ENCODE data around the gene VDR. TPM values are rescaled to one million over a fixed set of nuclear protein-coding genes. Genes with fewer than 3 reads are reported as not detected.

The VDR gene
- total and polyA plus RNA-seq, 10 donors: 0.70 to 10.5 (median 5.7) TPM

GRCh38 chr12:47909839-47910465 lies 5.2 kb upstream of the VDR start:
- Histone ChIP-seq H3K27ac (no peak overlapping the region), H3K4me3 (no peak overlapping the region), H3K4me1 (peaks cover 0 to 11% (median 8%) of the 10 kb centered on the region in 6 donors), H3K27me3 (replicated peaks in 1 of 7) (peaks cover 0 to 12% (median 0%) of the 10 kb centered on the region in 7 donors), H3K9me3 (peaks cover 0 to 4% (median 0%) of the 10 kb centered on the region in 8 donors), H3K36me3 (no peaks in the 10 kb centered on the region)
- intact Hi-C loops (cut with DNase I; ENCODE audit: low total_unique reads): no loop called here
- no peak for DNase-seq
- 73 to 98% (median 90%) methylated on average over 4 of the region's 4 CpGs for WGBS, 5 donors
- TF ChIP-seq POLR2A (IDR thresholded peaks at IDR 0.05): no peak
- no peak for TF ChIP-seq CTCF (IDR thresholded peaks at IDR 0.05 in 8 of 11, conservative IDR thresholded peaks at IDR 0.05 in 3 of 11)
- TF ChIP-seq POLR2AphosphoS5 (IDR thresholded peaks at IDR 0.05): no peak

DNA sequence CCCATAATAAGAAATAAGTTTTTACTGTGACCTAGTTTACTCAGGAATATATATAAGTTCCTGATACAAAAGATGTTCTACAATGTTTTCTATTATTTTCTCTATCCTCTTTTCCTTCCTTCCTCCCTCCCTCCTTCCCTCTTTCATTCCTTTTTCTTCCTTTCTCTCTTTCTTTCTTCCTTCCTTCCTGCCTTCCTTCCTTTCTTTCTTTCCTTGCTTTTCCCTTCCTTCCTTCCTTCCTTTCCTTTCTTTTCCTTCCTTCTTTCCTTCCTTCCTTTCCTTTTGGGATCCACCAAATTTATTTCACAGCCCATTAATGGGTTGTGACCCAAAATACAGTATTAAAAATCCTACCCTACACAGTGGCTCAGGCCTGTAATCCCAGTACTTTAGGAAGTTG lies 3.9 kb upstream of the VDR start:
- H3K4me3 ChIP-seq: no peak overlapping the region
- H3K36me3 ChIP-seq: no peaks in the 10 kb centered on the region
- H3K4me1 ChIP-seq: peaks cover 7 to 23% (median 18%) of the 10 kb centered on the region in 6 donors
- DNase-seq: no peak
- TF ChIP-seq POLR2AphosphoS5 (IDR thresholded peaks at IDR 0.05) (no peak), CTCF (IDR thresholded peaks at IDR 0.05 in 8 of 11, conservative IDR thresholded peaks at IDR 0.05 in 3 of 11) (no peak), POLR2A (IDR thresholded peaks at IDR 0.05) (no peak)
- peaks cover 0 to 21% (median 0%) of the 10 kb centered on the region in 7 donors for H3K27me3 ChIP-seq (replicated peaks in 1 of 7)
- intact Hi-C loops (cut with DNase I; ENCODE audit: low total_unique reads): no loop called here
- H3K27ac ChIP-seq: no peak overlapping the region
- H3K9me3 ChIP-seq: no peaks in the 10 kb centered on the region

GRCh38 chr12:47907851-47908454 lies 3.2 kb upstream of the VDR start:
- H3K4me1 ChIP-seq: peaks cover 15 to 31% (median 26%) of the 10 kb centered on the region in 6 donors
- H3K27ac ChIP-seq: no peak overlapping the region
- no peak for TF ChIP-seq CTCF (IDR thresholded peaks at IDR 0.05 in 8 of 11, conservative IDR thresholded peaks at IDR 0.05 in 3 of 11)
- no peak for TF ChIP-seq POLR2A (IDR thresholded peaks at IDR 0.05)
- no peak for TF ChIP-seq POLR2AphosphoS5 (IDR thresholded peaks at IDR 0.05)
- H3K9me3 ChIP-seq: no peaks in the 10 kb centered on the region
- no peak for DNase-seq
- no peaks in the 10 kb centered on the region for H3K36me3 ChIP-seq
- peaks cover 0 to 28% (median 4%) of the 10 kb centered on the region in 7 donors for H3K27me3 ChIP-seq (replicated peaks in 1 of 7)
- WGBS, 5 donors: 63 to 76% (median 67%) methylated on average over 4 of the region's 4 CpGs
- intact Hi-C loops (cut with DNase I; ENCODE audit: low total_unique reads): no loop called here
- H3K4me3 ChIP-seq: no peak overlapping the region

DNA sequence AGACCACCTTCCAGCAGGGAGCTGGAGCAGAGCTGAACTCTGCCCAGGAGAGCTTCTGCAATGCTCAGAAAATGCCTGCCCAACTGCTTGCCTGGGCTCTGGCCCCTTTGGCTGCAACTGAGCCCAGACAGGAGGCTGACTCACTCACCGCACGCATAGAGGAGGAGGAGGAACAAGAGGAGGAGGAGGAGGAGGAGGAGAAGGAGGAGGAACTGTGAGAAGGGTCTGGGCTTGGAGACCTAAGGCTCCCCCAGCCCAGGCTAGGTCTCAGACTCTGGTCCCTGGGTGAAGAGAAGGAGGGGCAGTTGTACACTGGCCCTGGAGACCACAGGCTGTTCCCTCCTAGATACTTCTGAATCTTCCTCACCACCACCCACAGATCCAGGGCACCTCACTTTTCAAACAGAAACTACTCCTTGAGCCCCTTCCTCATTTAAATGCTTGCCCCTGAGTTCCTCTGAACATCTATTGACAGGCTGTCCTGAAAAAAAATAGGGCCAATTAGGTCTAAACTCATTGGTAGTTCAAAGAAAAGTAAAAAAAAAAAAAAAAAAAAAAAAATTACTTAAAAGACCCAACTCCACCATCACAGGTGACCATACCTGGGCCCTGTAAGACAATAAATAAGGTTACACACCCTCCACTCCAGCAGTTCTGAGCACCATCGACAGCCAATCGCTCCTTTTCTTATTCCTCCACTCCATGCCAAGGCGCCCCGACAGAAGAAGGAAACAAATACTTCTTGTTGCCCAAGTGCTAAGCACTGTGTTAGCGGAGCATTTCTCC lies 674 bp downstream of the VDR start:
- H3K9me3 ChIP-seq: no peaks in the 10 kb centered on the region
- DNase-seq: peak; percentile 89
- H3K27ac ChIP-seq: peak overlapping the region in 7 of 8 donors; percentile 65 to 91 (median 76)
- H3K4me3 ChIP-seq: peak overlapping the region; percentile 47 to 77 (median 56)
- intact Hi-C loops (cut with DNase I; ENCODE audit: low total_unique reads): no loop called here
- peaks cover 27 to 69% (median 59%) of the 10 kb centered on the region in 6 donors for H3K4me1 ChIP-seq
- H3K36me3 ChIP-seq: no peaks in the 10 kb centered on the region
- WGBS, 5 donors: 1 to 4% (median 3%) methylated on average over 7 of the region's 7 CpGs
- peak in 1 of 3 donors; percentile 49 for TF ChIP-seq POLR2AphosphoS5 (IDR thresholded peaks at IDR 0.05)
- TF ChIP-seq CTCF (IDR thresholded peaks at IDR 0.05 in 8 of 11, conservative IDR thresholded peaks at IDR 0.05 in 3 of 11): peak in 3 of 11 experiments; percentile 11 to 20 (median 18)
- no peak for TF ChIP-seq POLR2A (IDR thresholded peaks at IDR 0.05)
- peaks cover 0 to 64% (median 4%) of the 10 kb centered on the region in 7 donors for H3K27me3 ChIP-seq (replicated peaks in 1 of 7)

Data from spleen (tissue), 11 donors.